H9 (cell line): ENCODE measurements around the gene GEMIN2. TPM values are rescaled to one million over a fixed set of nuclear protein-coding genes. Genes with fewer than 3 reads are reported as not detected.

Experiments
- DNase-seq: peaks from one replicate; pipeline ENCODE4 v3.0.0-alpha.2; 2017
- H2AFZ ChIP-seq: one replicate; pipeline ENCODE4 v1.6.1; 2013; ENCODE audit warnings: mild to moderate bottlenecking, low read length, control low read depth, moderate library complexity
- H2AK5ac ChIP-seq: 2 replicates; pipeline ENCODE4 v1.6.1; 2013; ENCODE audit warnings: low read length, control low read depth, mixed read lengths; ENCODE audit not compliant: insufficient read length
- H2BK120ac ChIP-seq: one replicate; pipeline ENCODE4 v1.6.1; 2013; ENCODE audit warnings: low read depth, mild to moderate bottlenecking, low read length, control low read depth, inconsistent platforms; ENCODE audit not compliant: poor library complexity, severe bottlenecking
- H2BK12ac ChIP-seq: 2 replicates; pipeline ENCODE4 v1.6.1; 2013; ENCODE audit warnings: low read length, control low read depth, mixed read lengths, low read depth; ENCODE audit not compliant: insufficient read length
- H2BK15ac ChIP-seq: 2 replicates; pipeline ENCODE4 v1.6.1; 2013; ENCODE audit warnings: low read depth, low read length, control low read depth
- H2BK20ac ChIP-seq: one replicate; pipeline ENCODE4 v1.6.1; 2013; ENCODE audit warnings: low read depth, mild to moderate bottlenecking, low read length, control low read depth, inconsistent platforms; ENCODE audit not compliant: poor library complexity, severe bottlenecking
- H2BK5ac ChIP-seq: 2 replicates; pipeline ENCODE4 v1.6.1; 2013; ENCODE audit warnings: low read length, control low read depth, mixed read lengths; ENCODE audit not compliant: insufficient read length
- H3K14ac ChIP-seq: 2 replicates; pipeline ENCODE4 v1.6.1; 2013; ENCODE audit warnings: low read length, control low read depth; ENCODE audit not compliant: insufficient read depth
- H3K18ac ChIP-seq: 2 replicates; pipeline ENCODE4 v1.6.1; 2013; ENCODE audit warnings: low read depth, mild to moderate bottlenecking, mixed read lengths, low read length, control low read depth; ENCODE audit not compliant: insufficient read length
- H3K23ac ChIP-seq: 2 replicates; pipeline ENCODE4 v1.6.1; 2013; ENCODE audit warnings: low read length, control low read depth, mixed read lengths, low read depth; ENCODE audit not compliant: insufficient read length
- H3K23me2 ChIP-seq: 2 replicates; pipeline ENCODE4 v1.6.1; 2013; ENCODE audit warnings: low read depth, mild to moderate bottlenecking, mixed read lengths, low read length, control low read depth; ENCODE audit not compliant: insufficient read length, poor library complexity, severe bottlenecking
- H3K27ac ChIP-seq: 2 replicates; pipeline ENCODE4 v1.5.1; 2013; ENCODE audit warnings: low read length, control low read depth, mixed read lengths, low read depth; ENCODE audit not compliant: insufficient read length
- H3K27me3 ChIP-seq: 2 replicates; pipeline ENCODE4 v1.6.1; 2013; ENCODE audit warnings: low read length, control low read depth, inconsistent platforms; ENCODE audit not compliant: insufficient read depth
- H3K4ac ChIP-seq: 2 replicates; pipeline ENCODE4 v1.6.1; 2013; ENCODE audit warnings: low read depth, mild to moderate bottlenecking, control low read depth, inconsistent platforms, low read length, moderate library complexity
- H3K4me1 ChIP-seq: 2 replicates; pipeline ENCODE4 v1.6.1; 2013; ENCODE audit warnings: low read length, control low read depth, inconsistent platforms; ENCODE audit not compliant: insufficient read depth
- H3K4me2 ChIP-seq: 2 replicates; pipeline ENCODE4 v1.6.1; 2013; ENCODE audit warnings: low read length, control low read depth, mixed read lengths; ENCODE audit not compliant: insufficient read length, insufficient read depth
- H3K56ac ChIP-seq: 2 replicates; pipeline ENCODE4 v1.6.1; 2013; ENCODE audit warnings: low read depth, mild to moderate bottlenecking, mixed read lengths, low read length, control low read depth; ENCODE audit not compliant: insufficient read length
- H3K79me1 ChIP-seq: 2 replicates; pipeline ENCODE4 v1.6.1; 2013; ENCODE audit warnings: low read depth, mild to moderate bottlenecking, moderate library complexity, low read length, control low read depth, inconsistent platforms; ENCODE audit not compliant: insufficient read depth, poor library complexity, severe bottlenecking
- H3K79me2 ChIP-seq: 2 replicates; pipeline ENCODE4 v1.6.1; 2013; ENCODE audit warnings: low read length, control low read depth, inconsistent platforms; ENCODE audit not compliant: insufficient read depth
- H3K9ac ChIP-seq: 2 replicates; pipeline ENCODE4 v1.6.1; 2013; ENCODE audit warnings: low read length, control low read depth, mixed read lengths; ENCODE audit not compliant: insufficient read length; ENCODE audit errors: extremely low read depth
- H3K9me3 ChIP-seq: one replicate; pipeline ENCODE4 v1.6.1; 2013; ENCODE audit warnings: low read depth, low read length, inconsistent platforms; ENCODE audit not compliant: control insufficient read depth
- H3T11ph ChIP-seq: one replicate; pipeline ENCODE4 v1.6.1; 2013; ENCODE audit warnings: mild to moderate bottlenecking, low read length, control low read depth, inconsistent platforms
- H4K20me1 ChIP-seq: one replicate; pipeline ENCODE4 v1.6.1; 2013; ENCODE audit not compliant: control insufficient read depth, insufficient read length, insufficient read depth
- H4K5ac ChIP-seq: 2 replicates; pipeline ENCODE4 v1.6.1; 2013; ENCODE audit warnings: low read depth, mild to moderate bottlenecking, mixed read lengths, low read length, control low read depth; ENCODE audit not compliant: insufficient read length
- H4K8ac ChIP-seq: replicated peaks from 2 replicates; pipeline ENCODE4 v1.6.1; 2013; ENCODE audit warnings: low read length, control low read depth, mixed read lengths, low read depth; ENCODE audit not compliant: insufficient read length
- H4K91ac ChIP-seq: 2 replicates; pipeline ENCODE4 v1.6.1; 2013; ENCODE audit warnings: low read depth, mild to moderate bottlenecking, moderate library complexity, mixed read lengths, low read length, control low read depth; ENCODE audit not compliant: insufficient read length
- H3K27ac Mint-ChIP-seq, 3 experiments: 2 replicates in 2 of 3; 3 replicates in 1 of 3; pipeline ENCODE4 v1.8.0; 2020 to 2021; ENCODE audit warnings: mixed read lengths in 3 of 3, mild to moderate bottlenecking in 1 of 3, moderate library complexity in 1 of 3
- H3K27me3 Mint-ChIP-seq: 2 replicates; pipeline ENCODE4 v1.8.0; 2021; ENCODE audit warnings: low read depth, mild to moderate bottlenecking, moderate library complexity, mixed read lengths
- H3K36me3 Mint-ChIP-seq, 3 experiments: 2 replicates in 2 of 3; 3 replicates in 1 of 3; pipeline ENCODE4 v1.8.0; 2020 to 2021; ENCODE audit warnings: low read depth in 3 of 3, mixed read lengths in 3 of 3; ENCODE audit not compliant: insufficient read depth in 1 of 3
- H3K4me1 Mint-ChIP-seq, 2 experiments: 2 replicates each; pipeline ENCODE4 v1.8.0; 2020; ENCODE audit warnings: mixed read lengths in 2 of 2
- H3K4me3 Mint-ChIP-seq, 2 experiments: 2 replicates in 1 of 2; 3 replicates in 1 of 2; pipeline ENCODE4 v1.8.0; 2020 to 2021; ENCODE audit warnings: mild to moderate bottlenecking in 2 of 2, mixed read lengths in 2 of 2, moderate library complexity in 1 of 2
- H3K9me3 Mint-ChIP-seq, 2 experiments: 2 replicates in 1 of 2; 3 replicates in 1 of 2; pipeline ENCODE4 v1.8.0; 2020; ENCODE audit warnings: mild to moderate bottlenecking in 2 of 2, mixed read lengths in 2 of 2, moderate library complexity in 1 of 2
- CTCF ChIP-seq: fragments of 200-600 bp; sonication (generic); conservative IDR thresholded peaks from 3 replicates; pipeline ENCODE4 v1.8.0; 2021; ENCODE audit warnings: antibody characterized with exemption, mild to moderate bottlenecking
- WGBS: extraction: QIAGEN DNeasy Blood & Tissue Kit; methylation state at CpG from one replicate; pipeline ENCODE4 v1.1.7; 2013; ENCODE audit warnings: missing lambda C conversion rate, low lambda C conversion rate, mixed read lengths; ENCODE audit not compliant: insufficient read length; ENCODE audit errors: extremely low coverage; 5-methylcytosine and 5-hydroxymethylcytosine counted together
- total RNA-seq: library from RNA; stranded (reverse); gene quantifications from 2 replicates; pipeline ENCODE4 v1.2.1, GENCODE V29; 2021

GEMIN2 gene
- total RNA-seq, 1 experiment from 2014 or later, result 36.3 TPM

GRCh38 chr14:39069923-39070322, 44.2 kb upstream of the GEMIN2 start:
- no peak overlapping the region for H4K8ac ChIP-seq
- no peak overlapping the region for H3K18ac ChIP-seq
- H3K27ac ChIP-seq, result no peak overlapping the region
- H4K91ac ChIP-seq, result no peak overlapping the region
- Mint-ChIP-seq H3K9me3 (no peaks in the 10 kb centered on the region), H3K27me3 (no peaks in the 10 kb centered on the region), H3K36me3 (peaks cover 24 to 55% (median 52%) of the 10 kb centered on the region in 3 experiments), H3K27ac (no peak overlapping the region; a peak in 1 of 7 replicates), H3K4me1 (no peaks in the 10 kb centered on the region), H3K4me3 (no peak overlapping the region)
- no peak overlapping the region for H3K4ac ChIP-seq
- no peaks in the 10 kb centered on the region for H3K79me1 ChIP-seq
- no peaks in the 10 kb centered on the region for H3K4me1 ChIP-seq
- H2AK5ac ChIP-seq, result no peak overlapping the region
- H4K5ac ChIP-seq, result no peak overlapping the region
- no peak overlapping the region for H2BK120ac ChIP-seq
- H2BK20ac ChIP-seq, result no peak overlapping the region
- no peaks in the 10 kb centered on the region for H3K79me2 ChIP-seq
- H3K23me2 ChIP-seq, result no peaks in the 10 kb centered on the region
- no peak overlapping the region for H3K14ac ChIP-seq
- H4K20me1 ChIP-seq, result no peaks in the 10 kb centered on the region
- no peak overlapping the region for H3T11ph ChIP-seq
- WGBS, result no CpG with 5 or more reads among the region's 5 CpGs
- H3K9ac ChIP-seq, result no peak overlapping the region
- no peak overlapping the region for H2BK12ac ChIP-seq
- no peak overlapping the region for H3K23ac ChIP-seq
- DNase-seq, result no peak
- no peak overlapping the region for H3K56ac ChIP-seq
- no peaks in the 10 kb centered on the region for H3K27me3 ChIP-seq
- TF ChIP-seq CTCF, result no peak
- H3K9me3 ChIP-seq, result no peaks in the 10 kb centered on the region
- no peak overlapping the region for H3K4me2 ChIP-seq
- H2BK5ac ChIP-seq, result no peak overlapping the region
- no peak overlapping the region for H2AFZ ChIP-seq
- no peak overlapping the region for H2BK15ac ChIP-seq
